OCI-LY7 (cell line): ENCODE measurements around the gene MRPL23. TPM values are rescaled to one million over a fixed set of nuclear protein-coding genes. Genes with fewer than 3 reads are reported as not detected.

Experiments
- BruUV-seq: library from RNA; stranded (reverse); fragments of 400-500 nt; replicated peaks from 2 replicates; lab custom pipeline; 2021; lab: Mats Ljungman, UMichigan
- CTCF ChIA-PET: fragments of 300-600 bp; sonication (Branson Sonifier 250); formaldehyde crosslinking; loops from one replicate; lab custom pipeline; 2022; ENCODE audit warnings: antibody characterized with exemption; ENCODE audit not compliant: unreplicated experiment; lab: Charles Lee
- POLR2A ChIA-PET: fragments of 300-600 bp; sonication (Branson Sonifier 250); formaldehyde crosslinking; loops from one replicate; lab custom pipeline; 2022; ENCODE audit warnings: antibody characterized with exemption; lab: Charles Lee
- DNase-seq: peaks from one replicate; pipeline ENCODE4 v3.0.0-alpha.2; 2015; ENCODE audit warnings: low spot score
- H2AFZ ChIP-seq: fragments of 200-600 bp; sonication (generic), shearing (Covaris generic); 2 replicates; pipeline ENCODE4 v1.6.1; 2014; ENCODE audit warnings: mild to moderate bottlenecking, antibody characterized with exemption, low read length, moderate library complexity
- H3K27ac ChIP-seq: fragments of 200-600 bp; sonication (generic); 2 replicates; pipeline ENCODE4 v1.5.1; 2014; ENCODE audit warnings: mixed run types, low read depth, mild to moderate bottlenecking, moderate library complexity, low read length, inconsistent platforms; ENCODE audit not compliant: poor library complexity, severe bottlenecking
- H3K36me3 ChIP-seq: fragments of 200-600 bp; sonication (generic); 2 replicates; pipeline ENCODE4 v1.6.1; 2014; ENCODE audit warnings: mild to moderate bottlenecking, antibody characterized with exemption, low read length, moderate library complexity, mixed read lengths; ENCODE audit not compliant: insufficient read depth
- H3K4me1 ChIP-seq: fragments of 200-600 bp; sonication (generic); 2 replicates; pipeline ENCODE4 v1.5.1; 2014; ENCODE audit warnings: mild to moderate bottlenecking, low read length; ENCODE audit not compliant: insufficient read depth, poor library complexity, severe bottlenecking
- H3K4me2 ChIP-seq: fragments of 200-600 bp; sonication (generic); 2 replicates; pipeline ENCODE4 v1.6.1; 2014; ENCODE audit warnings: mild to moderate bottlenecking, low read length
- H3K4me3 ChIP-seq: fragments of 200-600 bp; sonication (generic); 2 replicates; pipeline ENCODE4 v1.5.1; 2014; ENCODE audit warnings: mild to moderate bottlenecking, low read depth, low read length; ENCODE audit not compliant: poor library complexity, severe bottlenecking
- H3K79me2 ChIP-seq: fragments of 200-600 bp; sonication (generic); 2 replicates; pipeline ENCODE4 v1.6.1; 2016; ENCODE audit warnings: low read depth, mild to moderate bottlenecking, low read length, moderate library complexity, mixed read lengths; ENCODE audit not compliant: insufficient read depth
- H3K9me2 ChIP-seq: fragments of 200-600 bp; sonication (generic); 2 replicates; pipeline ENCODE4 v1.6.1; 2016; ENCODE audit warnings: mild to moderate bottlenecking, low read length, mixed read lengths; ENCODE audit not compliant: insufficient read depth
- H3K9me3 ChIP-seq: fragments of 200-600 bp; sonication (generic); 2 replicates; pipeline ENCODE4 v1.6.1; 2014; ENCODE audit warnings: mild to moderate bottlenecking, mixed run types, low read length, mixed read lengths
- H4K20me1 ChIP-seq: fragments of 200-600 bp; sonication (generic); 2 replicates; pipeline ENCODE4 v1.6.1; 2014; ENCODE audit warnings: mild to moderate bottlenecking, antibody characterized with exemption, low read length, moderate library complexity, mixed read lengths; ENCODE audit not compliant: insufficient read depth
- CTCF ChIP-seq: fragments of 200-600 bp; sonication (generic); conservative IDR thresholded peaks from 2 replicates; pipeline ENCODE4 v1.5.1; 2014; ENCODE audit warnings: mild to moderate bottlenecking, antibody characterized with exemption, low read length, moderate library complexity, mixed read lengths
- EZH2phosphoT487 ChIP-seq: fragments of 200-600 bp; sonication (generic); IDR thresholded peaks from 2 replicates; pipeline ENCODE4 v1.6.1; 2018; ENCODE audit warnings: low read depth, borderline replicate concordance, mild to moderate bottlenecking, mixed run types, antibody characterized with exemption, low read length, moderate library complexity, mixed read lengths
- intact Hi-C: fragments of 100-400 bp; cut with micrococcal nuclease; formaldehyde crosslinking; loops from one replicate; pipeline ENCODE4 v1.10.0; 2022; ENCODE audit not compliant: unreplicated experiment
- total RNA-seq, 2 experiments: library from RNA; depleted of rRNA in 1 of 2; stranded (reverse); fragments of >200 nt in 1 of 2; shearing (Covaris generic) in 1 of 2; gene quantifications; 2 replicates each; pipeline ENCODE4 v1.2.3, GENCODE V29; 2014 to 2022

MRPL23 gene
- total RNA-seq, 2 experiments from 2014 or later, result 131 to 149 TPM

- no peaks in the 10 kb centered on the region for H3K4me1 ChIP-seq
Measured at GRCh38 chr11:1927848-1928469, 19.2 kb upstream of the MRPL23 start.

GRCh38 chr11:1928470-1928890 lies 18.7 kb upstream of the MRPL23 start:
- Histone ChIP-seq H3K27ac (no peak overlapping the region), H3K9me3 (no peaks in the 10 kb centered on the region), H3K4me3 (no peak overlapping the region), H3K79me2 (no peaks in the 10 kb centered on the region), H4K20me1 (no peaks in the 10 kb centered on the region), H3K36me3 (no peaks in the 10 kb centered on the region), H2AFZ (no peak overlapping the region), H3K4me1 (no peaks in the 10 kb centered on the region), H3K9me2 (no peaks in the 10 kb centered on the region), H3K4me2 (no peak overlapping the region)
- ChIA-PET CTCF (no interaction called here), POLR2A (no interaction called here)
- TF ChIP-seq EZH2phosphoT487, result no peak
- no peak for TF ChIP-seq CTCF
- BruUV-seq, result no TSS peak
- intact Hi-C loops, result loop anchor here (10.0 kb wide), 1 partner anchor 234 kb away; the partner anchor contains the start of gene KRTAP5-6
- DNase-seq, result no peak

More at GRCh38 chr11:1927848-1928469, 19.2 kb upstream of the MRPL23 start:
- no peaks in the 10 kb centered on the region for H3K36me3 ChIP-seq
- no peak overlapping the region for H3K4me3 ChIP-seq
- H3K9me2 ChIP-seq, result no peaks in the 10 kb centered on the region
- no peaks in the 10 kb centered on the region for H3K79me2 ChIP-seq
- H3K27ac ChIP-seq, result no peak overlapping the region
- no TSS peak for BruUV-seq
- DNase-seq, result no peak
- ChIA-PET CTCF (no interaction called here), POLR2A (no interaction called here)
- H3K4me2 ChIP-seq, result no peak overlapping the region
- H4K20me1 ChIP-seq, result no peaks in the 10 kb centered on the region
- H3K9me3 ChIP-seq, result no peaks in the 10 kb centered on the region
- intact Hi-C loops, result loop anchor here (10.0 kb wide), 1 partner anchor 233 kb away; the partner anchor contains the start of gene KRTAP5-6
- no peak for TF ChIP-seq CTCF
- no peak for TF ChIP-seq EZH2phosphoT487
- no peak overlapping the region for H2AFZ ChIP-seq

GRCh38 chr11:1928891-1929541 lies 18.1 kb upstream of the MRPL23 start:
- intact Hi-C loops, result loop anchor here (10.0 kb wide), 1 partner anchor 234 kb away; the partner anchor contains the start of gene KRTAP5-6
- H3K36me3 ChIP-seq, result no peaks in the 10 kb centered on the region
- no peak overlapping the region for H3K27ac ChIP-seq
- H3K4me3 ChIP-seq, result no peak overlapping the region
- TF ChIP-seq EZH2phosphoT487, result no peak
- no peak for TF ChIP-seq CTCF
- ChIA-PET POLR2A (no interaction called here), CTCF (no interaction called here)
- H3K9me2 ChIP-seq, result no peaks in the 10 kb centered on the region
- no peak for DNase-seq
- H2AFZ ChIP-seq, result no peak overlapping the region
- H3K4me1 ChIP-seq, result no peaks in the 10 kb centered on the region
- H4K20me1 ChIP-seq, result no peaks in the 10 kb centered on the region
- H3K79me2 ChIP-seq, result no peaks in the 10 kb centered on the region
- no peaks in the 10 kb centered on the region for H3K9me3 ChIP-seq
- BruUV-seq, result no TSS peak
- no peak overlapping the region for H3K4me2 ChIP-seq
